Measurements from ENCODE around the gene LEMD2. TPM values are rescaled to one million over a fixed set of nuclear protein-coding genes. Genes with fewer than 3 reads are reported as not detected.

LEMD2 gene
- total RNA-seq, 2 donors from 2014 or later, result 64.2 to 80.2 TPM

GRCh38 chr6:33828452-33828763 lies 39.5 kb upstream of the LEMD2 start:
- TF ChIP-seq POLR2AphosphoS5 (IDR thresholded peaks at IDR 0.05) (peak; percentile 91), CTCF (IDR thresholded peaks at IDR 0.05) (no peak), POLR2A (IDR thresholded peaks at IDR 0.05) (no peak)
- intact Hi-C loops (cut with DNase I), result no loop called here
- DNase-seq (ENCODE audit: low spot score), result peak; percentile 67
- no peak overlapping the region for H3K4me3 ChIP-seq
- H3K9me3 ChIP-seq, result no peaks in the 10 kb centered on the region
- no peaks in the 10 kb centered on the region for H3K36me3 ChIP-seq
- WGBS, result 46% methylated on average over 4 of the region's 4 CpGs
- peak overlapping the region in 1 of 2 donors; percentile 50 for H3K27ac ChIP-seq
- H3K4me1 ChIP-seq (replicated peaks), result peaks cover 14% of the 10 kb centered on the region
- no peaks in the 10 kb centered on the region for H3K27me3 ChIP-seq (replicated peaks; ENCODE audit: insufficient read depth)

DNA sequence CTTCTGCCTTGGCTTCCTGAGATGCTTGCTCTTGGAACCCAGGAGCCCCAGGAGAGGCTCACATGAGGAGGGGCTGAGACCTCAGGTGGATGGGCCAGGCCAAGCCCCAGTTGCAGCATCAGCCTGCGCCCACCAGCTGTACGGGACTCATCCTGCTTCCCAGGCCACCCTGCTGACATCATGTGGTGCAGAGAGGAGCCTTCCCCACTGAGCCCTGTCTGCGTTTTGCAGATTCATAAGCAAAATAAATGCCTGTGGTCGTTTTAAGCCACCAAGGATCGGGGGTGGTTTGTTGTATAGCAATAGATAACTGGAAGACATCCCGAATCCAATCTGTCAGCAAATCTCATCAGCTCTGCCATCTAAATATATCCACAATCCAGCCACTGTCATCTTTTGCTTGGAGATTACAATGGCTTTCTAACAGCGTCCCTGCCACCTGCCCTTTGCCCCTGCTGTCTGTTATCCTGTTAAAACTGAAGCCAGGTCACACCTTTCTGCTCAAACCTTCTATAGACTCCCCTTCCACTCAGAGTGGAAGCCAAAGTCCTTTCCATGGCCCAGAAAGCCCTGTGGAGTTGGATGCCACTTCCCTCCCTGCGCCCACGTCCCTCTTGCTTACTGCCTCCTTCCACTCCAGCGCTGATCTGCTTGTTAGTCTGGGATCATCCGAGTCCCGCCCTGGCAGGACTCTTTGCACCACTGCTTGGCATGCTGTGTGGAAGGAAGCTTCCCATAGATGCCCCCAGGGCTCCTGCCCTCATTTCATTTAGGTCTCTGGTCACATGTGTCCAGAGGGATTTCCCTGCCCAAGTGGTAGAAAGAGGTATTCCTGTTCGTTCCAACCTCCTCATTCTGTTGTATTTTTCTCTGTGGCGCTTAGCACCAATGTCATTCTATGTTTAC lies 38.9 kb upstream of the LEMD2 start:
- Histone ChIP-seq H3K4me1 (replicated peaks) (peaks cover 14% of the 10 kb centered on the region), H3K36me3 (no peaks in the 10 kb centered on the region), H3K27ac (peak overlapping the region; percentile 19 to 44), H3K4me3 (no peak overlapping the region), H3K27me3 (replicated peaks; ENCODE audit: insufficient read depth) (no peaks in the 10 kb centered on the region), H3K9me3 (no peaks in the 10 kb centered on the region)
- WGBS, result 68% methylated on average over 14 of the region's 14 CpGs
- intact Hi-C loops (cut with DNase I), result no loop called here
- TF ChIP-seq POLR2AphosphoS5 (IDR thresholded peaks at IDR 0.05) (no peak), POLR2A (IDR thresholded peaks at IDR 0.05) (no peak), CTCF (IDR thresholded peaks at IDR 0.05) (no peak)
- DNase-seq (ENCODE audit: low spot score), result peak; percentile 28

GRCh38 chr6:33826537-33826936 lies 37.6 kb upstream of the LEMD2 start:
- Histone ChIP-seq H3K27me3 (replicated peaks; ENCODE audit: insufficient read depth) (no peaks in the 10 kb centered on the region), H3K4me1 (replicated peaks) (peaks cover 14% of the 10 kb centered on the region), H3K27ac (no peak overlapping the region), H3K9me3 (no peaks in the 10 kb centered on the region), H3K4me3 (no peak overlapping the region), H3K36me3 (no peaks in the 10 kb centered on the region)
- DNase-seq (ENCODE audit: low spot score), result no peak
- TF ChIP-seq POLR2A (IDR thresholded peaks at IDR 0.05) (no peak), CTCF (IDR thresholded peaks at IDR 0.05) (no peak), POLR2AphosphoS5 (IDR thresholded peaks at IDR 0.05) (no peak)
- WGBS, result 70% methylated on average over 2 of the region's 2 CpGs
- intact Hi-C loops (cut with DNase I), result no loop called here

DNA sequence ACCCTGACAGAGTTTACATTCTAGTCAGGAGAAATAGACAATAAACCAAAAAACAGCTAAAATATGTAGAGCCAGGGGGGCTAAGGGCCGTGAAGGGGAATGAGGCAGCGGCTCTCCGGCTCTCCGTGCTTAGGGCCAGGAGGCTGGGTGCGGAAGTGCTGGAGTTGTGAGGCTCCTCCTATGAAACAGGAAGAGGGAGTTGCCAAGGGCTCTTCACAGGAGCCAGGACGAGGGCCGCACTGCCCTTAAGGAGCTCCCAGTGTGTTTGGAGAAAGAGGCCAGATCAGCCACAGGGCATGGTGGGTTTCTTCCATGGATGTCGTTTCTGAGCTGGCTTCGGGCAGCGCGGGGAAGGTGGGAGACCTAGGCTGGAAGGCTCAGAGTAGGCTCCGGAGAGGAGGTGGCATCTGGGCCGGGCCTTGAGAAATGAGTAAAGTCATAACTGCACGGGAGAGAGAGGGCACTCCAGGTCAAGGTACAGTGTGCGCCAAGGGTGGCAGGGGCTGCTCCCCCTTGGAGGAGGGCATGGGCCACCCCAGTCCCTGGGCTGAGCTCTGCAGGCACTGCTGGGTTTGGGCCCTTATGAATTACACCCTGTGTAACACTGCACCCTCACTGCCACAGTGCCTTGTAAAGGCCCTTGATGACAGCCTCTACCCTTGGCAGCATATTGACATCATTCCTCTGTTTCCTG lies 35.7 kb upstream of the LEMD2 start:
- WGBS, result 52% methylated on average over 15 of the region's 15 CpGs
- Histone ChIP-seq H3K36me3 (no peaks in the 10 kb centered on the region), H3K4me3 (no peak overlapping the region)

More for the DNA sequence above, 35.7 kb upstream of the LEMD2 start:
- H3K9me3 ChIP-seq, result no peaks in the 10 kb centered on the region
- H3K4me1 ChIP-seq (replicated peaks), result peaks cover 14% of the 10 kb centered on the region
- intact Hi-C loops (cut with DNase I), result no loop called here
- H3K27me3 ChIP-seq (replicated peaks; ENCODE audit: insufficient read depth), result no peaks in the 10 kb centered on the region
- no peak for TF ChIP-seq CTCF (IDR thresholded peaks at IDR 0.05)
- no peak for TF ChIP-seq POLR2AphosphoS5 (IDR thresholded peaks at IDR 0.05)
- no peak for TF ChIP-seq POLR2A (IDR thresholded peaks at IDR 0.05)
- DNase-seq (ENCODE audit: low spot score), result no peak
- no peak overlapping the region for H3K27ac ChIP-seq
